Endometrium (tissue), 2 donors: Measurements from ENCODE around the gene KLRF2.
"Not testable (repeated sequence)": the region's sequence is repeated elsewhere in the genome, so short reads cannot be mapped to it uniquely, and the experiment has no call there.

Experiments
- FAIRE-seq: peaks from 2 replicates; lab custom pipeline; 2012; peaks lifted over from hg19 to GRCh38; lab: Jason Lieb, UNC
- donor health status: control.
- donor health status: control.

The KLRF2 gene

GRCh38 chr12:9881246-9881645 is at the start of gene KLRF2:
TSS of gene KLRF2 (plus strand) at chr12:9881489. CDS start at chr12:9881596, 107 bp downstream.
- FAIRE-seq: no peak

- no peak for FAIRE-seq
Measured at GRCh38 chr12:9831720-9832119, 49.6 kb upstream of the KLRF2 start.

GRCh38 chr12:9843407-9843806 is 37.9 kb upstream of the KLRF2 start:
- FAIRE-seq: no peak

GRCh38 chr12:9848899-9849298 is 32.4 kb upstream of the KLRF2 start:
- FAIRE-seq: no peak

- FAIRE-seq: no peak
Measured at GRCh38 chr12:9851050-9851449, 30.2 kb upstream of the KLRF2 start.

GRCh38 chr12:9851927-9852326 is 29.4 kb upstream of the KLRF2 start:
- no peak for FAIRE-seq

- FAIRE-seq: no peak
Measured at GRCh38 chr12:9856151-9856550, 25.1 kb upstream of the KLRF2 start.

GRCh38 chr12:9856894-9857293 is 24.4 kb upstream of the KLRF2 start:
- no peak for FAIRE-seq

GRCh38 chr12:9858135-9858534 is 23.2 kb upstream of the KLRF2 start:
- no peak for FAIRE-seq

- no peak for FAIRE-seq
Measured at GRCh38 chr12:9864913-9865675, 16.2 kb upstream of the KLRF2 start.

- FAIRE-seq: no peak
Measured at GRCh38 chr12:9866860-9867269, 14.4 kb upstream of the KLRF2 start.

GRCh38 chr12:9867531-9867930 is 13.8 kb upstream of the KLRF2 start:
- FAIRE-seq: no peak

- FAIRE-seq: no peak
Measured at GRCh38 chr12:9868311-9868801, 12.9 kb upstream of the KLRF2 start.

GRCh38 chr12:9868951-9869306 is 12.4 kb upstream of the KLRF2 start:
- FAIRE-seq: no peak

- peak; percentile 93 for FAIRE-seq
Measured at GRCh38 chr12:9869307-9870161, 11.8 kb upstream of the KLRF2 start, which contains the start of gene CLEC2B. TSS of gene CLEC2B (minus strand) at chr12:9869354.

GRCh38 chr12:9870286-9870866 is 10.9 kb upstream of the KLRF2 start:
- FAIRE-seq: peak; percentile 88

- FAIRE-seq: no peak
Measured at GRCh38 chr12:9872162-9872561, 9.1 kb upstream of the KLRF2 start.

GRCh38 chr12:9872742-9873141 is 8.5 kb upstream of the KLRF2 start:
- no peak for FAIRE-seq

- not testable (repeated sequence) for FAIRE-seq
Measured at GRCh38 chr12:9876120-9876519, 5.2 kb upstream of the KLRF2 start.

- FAIRE-seq: peak; percentile 82
Measured at GRCh38 chr12:9880532-9881078, 684 bp upstream of the KLRF2 start.

- FAIRE-seq: no peak
Measured at GRCh38 chr12:9881988-9882387, 699 bp downstream of the KLRF2 start.

GRCh38 chr12:9883175-9883574 is 1.9 kb downstream of the KLRF2 start:
- no peak for FAIRE-seq
